SIG-M5 (cell line): ENCODE data around the gene RARRES2.

ENCODE experiments used
- DNase-seq: peaks from one replicate; lab custom pipeline; 2025; lab: John Stamatoyannopoulos, UW

Gene RARRES2

DNA sequence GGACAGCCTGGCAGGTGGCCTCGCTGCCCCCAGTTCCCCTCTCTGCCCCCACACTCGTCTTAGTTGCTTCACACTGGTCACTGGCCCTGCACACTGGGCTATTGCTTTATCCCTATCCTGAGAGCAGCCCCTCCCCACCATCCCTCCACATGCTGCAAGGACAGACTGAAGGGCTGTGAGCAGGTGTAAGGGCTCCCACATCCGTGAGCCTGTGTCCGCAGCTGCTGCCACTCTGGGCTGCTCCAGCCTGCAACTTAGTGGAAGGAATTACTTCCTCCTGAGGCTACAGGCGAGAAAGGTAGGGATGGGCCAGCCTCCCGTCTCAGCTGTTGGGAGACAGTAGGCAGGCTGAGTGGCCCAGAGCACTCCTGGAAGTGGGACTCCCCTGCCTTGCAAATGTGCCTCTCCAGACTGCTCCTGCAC lies 3.8 kb downstream of the RARRES2 start:
- DNase-seq = no peak

DNA sequence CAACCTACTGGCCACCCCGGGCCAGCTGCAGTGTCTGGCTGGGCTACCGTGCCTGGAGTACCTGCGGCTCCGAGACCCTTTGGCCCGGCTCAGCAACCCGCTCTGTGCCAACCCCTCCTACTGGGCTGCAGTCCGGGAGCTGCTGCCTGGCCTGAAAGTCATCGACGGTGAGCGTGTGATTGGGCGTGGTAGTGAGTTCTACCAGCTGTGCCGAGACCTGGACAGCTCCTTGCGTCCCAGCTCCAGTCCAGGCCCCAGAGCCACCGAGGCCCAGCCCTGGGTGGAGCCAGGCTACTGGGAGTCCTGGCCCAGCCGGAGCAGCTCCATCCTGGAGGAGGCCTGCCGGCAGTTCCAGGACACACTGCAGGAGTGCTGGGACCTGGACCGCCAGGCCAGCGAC lies 4.2 kb downstream of the RARRES2 start:
- DNase-seq = no peak

DNA sequence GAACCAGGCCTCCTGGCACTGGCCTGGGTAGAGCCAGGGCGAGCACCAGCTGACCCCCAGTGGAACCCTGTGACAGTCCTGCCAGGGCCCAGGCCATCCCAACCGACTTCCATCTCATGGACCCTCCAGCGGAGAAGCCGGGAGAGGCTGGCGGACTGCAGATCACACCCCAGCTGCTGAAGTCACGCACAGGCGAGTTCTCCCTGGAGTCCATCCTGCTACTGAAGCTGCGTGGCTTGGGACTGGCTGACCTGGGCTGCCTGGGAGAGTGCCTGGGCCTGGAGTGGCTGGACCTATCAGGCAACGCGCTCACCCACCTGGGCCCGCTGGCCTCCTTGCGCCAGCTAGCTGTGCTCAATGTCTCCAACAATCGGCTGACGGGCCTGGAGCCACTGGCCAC lies 4.7 kb downstream of the RARRES2 start:
- no peak for DNase-seq

DNA sequence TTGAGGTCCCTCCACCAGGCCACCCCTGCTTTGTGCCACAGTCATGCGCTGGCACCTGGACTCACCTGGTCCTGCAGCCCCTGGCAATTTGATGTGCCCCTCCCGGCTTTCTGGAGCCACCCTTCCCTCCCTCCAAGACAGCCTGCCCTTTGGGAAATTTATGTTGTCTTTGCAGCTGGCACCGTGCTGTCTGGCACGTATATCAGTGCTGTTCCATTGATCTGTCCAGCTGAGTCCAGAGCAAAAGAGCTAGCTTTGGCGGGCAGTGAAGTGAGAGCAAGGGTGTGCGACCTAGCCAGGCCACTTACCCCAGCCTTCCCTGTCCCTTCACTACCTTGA lies 5.7 kb downstream of the RARRES2 start:
- no peak for DNase-seq

DNA sequence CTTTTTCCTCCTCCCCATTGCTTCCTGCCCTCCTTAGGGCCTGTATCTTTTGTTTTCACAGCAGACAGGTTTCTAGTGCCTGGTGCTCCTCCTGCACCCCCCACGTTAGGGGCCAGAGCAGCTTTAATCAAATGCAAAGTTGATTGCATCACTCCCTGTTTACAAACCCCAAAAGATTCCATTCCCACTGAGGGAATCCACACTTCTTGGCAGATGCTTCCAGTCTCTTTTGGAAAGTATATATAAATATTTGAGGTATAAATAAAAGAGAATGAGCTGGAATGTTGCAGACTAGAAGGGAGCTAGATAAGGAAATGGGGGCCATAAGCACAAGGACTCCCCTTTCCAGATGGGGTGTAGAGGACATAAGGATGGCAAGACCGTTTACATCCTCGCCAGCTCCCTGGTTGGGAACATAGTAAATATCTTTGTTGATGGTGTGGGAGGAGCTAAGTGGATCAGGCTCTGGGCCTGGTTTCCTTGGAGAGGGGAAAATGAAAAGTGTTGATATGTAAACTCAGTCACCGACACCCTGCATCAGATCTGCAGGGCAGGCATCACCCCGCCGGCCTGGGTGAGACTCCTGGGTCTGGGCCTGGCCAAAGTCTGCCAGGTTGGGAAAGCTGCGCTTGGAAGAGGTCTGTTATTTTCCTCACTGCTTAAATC lies 6.2 kb downstream of the RARRES2 start:
- no peak for DNase-seq

DNA sequence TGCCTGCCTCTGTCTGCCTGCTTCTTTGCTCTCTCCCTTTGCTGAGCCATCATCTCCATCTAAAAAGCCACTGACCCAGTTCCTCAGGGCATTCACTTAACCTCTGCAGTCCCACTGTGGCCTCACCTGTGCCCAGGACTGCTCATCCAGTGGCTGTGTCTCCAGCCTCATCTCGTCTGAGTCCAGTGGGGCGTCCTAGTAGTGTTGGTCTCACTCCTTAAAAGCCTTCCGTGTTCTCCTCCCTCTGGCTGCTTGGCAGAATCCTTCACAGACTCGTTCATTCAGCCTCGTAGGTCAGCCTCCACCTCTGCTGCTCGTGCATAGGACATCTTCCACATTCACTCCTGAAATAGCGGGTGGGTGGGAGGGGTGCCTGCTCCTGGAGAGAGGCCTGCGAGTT lies 7.3 kb downstream of the RARRES2 start:
- no peak for DNase-seq

DNA sequence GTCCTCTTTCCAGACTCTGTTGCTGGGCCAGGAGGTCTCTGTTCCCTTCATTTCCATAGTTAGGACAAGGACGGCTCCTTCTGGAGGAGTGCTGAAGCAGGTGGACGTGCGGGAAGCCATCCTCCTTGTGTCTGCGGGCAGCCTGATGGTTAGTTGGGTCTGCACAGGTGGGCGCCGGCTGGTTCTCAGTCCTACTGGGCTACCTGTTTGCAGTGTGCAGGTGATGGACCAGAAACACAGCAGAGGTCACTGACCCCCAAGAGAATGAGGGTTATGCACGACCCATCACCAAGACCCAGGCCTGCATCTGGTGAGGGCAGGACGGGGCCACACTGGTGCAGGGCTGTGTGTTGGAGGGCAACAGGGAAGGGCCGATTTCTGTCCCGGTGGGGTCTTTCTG lies 7.8 kb downstream of the RARRES2 start:
- no peak for DNase-seq

DNA sequence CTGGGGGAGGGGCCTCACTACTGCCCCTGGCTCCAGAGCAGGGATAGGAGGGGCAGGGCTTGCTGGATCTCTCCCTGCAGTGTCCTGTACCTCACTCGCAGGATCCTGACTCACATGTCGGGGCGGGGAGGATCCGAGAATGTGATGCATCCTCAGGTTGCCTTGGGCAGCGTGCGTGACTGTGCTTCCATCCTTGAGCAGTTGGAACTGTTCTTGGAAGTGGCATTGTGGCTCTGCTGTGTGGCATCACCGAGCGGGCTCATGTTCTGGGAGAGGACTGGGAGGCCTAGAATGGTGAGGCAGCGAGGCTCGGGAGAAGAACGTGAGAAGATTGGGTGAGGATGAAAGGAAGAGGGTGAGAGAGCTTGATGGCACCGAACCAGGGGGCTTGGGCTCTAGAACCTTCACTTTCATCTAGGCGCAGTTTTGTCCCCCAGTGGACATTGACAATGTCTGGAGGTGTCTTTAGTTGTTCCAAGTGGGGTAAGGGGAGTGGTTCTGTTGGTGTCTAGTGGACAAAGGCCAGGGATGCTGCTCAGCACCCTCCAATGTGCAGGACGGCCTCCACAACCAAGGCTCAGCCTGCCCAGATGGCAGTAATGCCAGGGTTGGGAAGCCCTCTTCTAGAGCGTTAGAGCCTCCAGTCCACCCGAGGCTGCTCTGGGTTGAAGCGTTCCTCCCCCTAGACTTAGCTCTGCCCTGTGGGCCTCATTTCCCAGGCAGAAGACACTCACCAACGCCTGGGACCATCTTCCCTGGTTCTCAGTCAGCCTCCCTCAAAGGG lies 8.4 kb downstream of the RARRES2 start:
- DNase-seq = no peak

DNA sequence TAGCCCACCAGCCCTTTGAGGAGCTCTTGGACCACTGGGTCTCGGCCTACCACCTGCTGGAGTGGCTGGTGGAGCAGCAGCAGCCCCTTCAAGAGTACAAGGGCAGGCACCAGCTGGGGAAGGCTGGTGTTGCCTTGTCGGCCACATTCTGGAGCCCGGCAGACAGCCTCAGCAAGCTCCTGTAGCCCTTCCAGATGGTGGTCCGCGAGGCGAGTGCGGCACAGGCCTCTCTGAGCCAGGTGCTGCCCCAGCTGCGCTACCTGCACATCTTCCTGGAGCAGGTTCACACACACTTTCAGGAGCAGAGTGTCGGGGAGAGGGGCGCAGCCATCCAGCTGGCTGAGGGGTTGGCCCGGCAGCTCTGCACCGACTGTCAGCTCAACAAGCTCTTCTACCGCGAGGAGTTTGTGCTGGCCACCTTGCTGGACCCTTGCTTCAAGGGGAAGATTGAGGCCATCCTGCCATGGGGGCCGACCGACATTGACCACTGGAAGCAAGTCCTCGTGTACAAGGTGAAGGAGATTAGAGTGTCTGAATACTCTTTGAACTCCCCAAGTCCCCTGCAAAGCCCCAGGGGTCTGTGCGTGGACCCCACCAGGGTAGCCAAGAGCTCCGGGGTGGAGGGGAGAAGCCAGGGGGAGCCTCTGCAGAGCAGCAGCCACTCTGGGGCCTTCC lies 11.1 kb downstream of the RARRES2 start:
- no peak for DNase-seq

DNA sequence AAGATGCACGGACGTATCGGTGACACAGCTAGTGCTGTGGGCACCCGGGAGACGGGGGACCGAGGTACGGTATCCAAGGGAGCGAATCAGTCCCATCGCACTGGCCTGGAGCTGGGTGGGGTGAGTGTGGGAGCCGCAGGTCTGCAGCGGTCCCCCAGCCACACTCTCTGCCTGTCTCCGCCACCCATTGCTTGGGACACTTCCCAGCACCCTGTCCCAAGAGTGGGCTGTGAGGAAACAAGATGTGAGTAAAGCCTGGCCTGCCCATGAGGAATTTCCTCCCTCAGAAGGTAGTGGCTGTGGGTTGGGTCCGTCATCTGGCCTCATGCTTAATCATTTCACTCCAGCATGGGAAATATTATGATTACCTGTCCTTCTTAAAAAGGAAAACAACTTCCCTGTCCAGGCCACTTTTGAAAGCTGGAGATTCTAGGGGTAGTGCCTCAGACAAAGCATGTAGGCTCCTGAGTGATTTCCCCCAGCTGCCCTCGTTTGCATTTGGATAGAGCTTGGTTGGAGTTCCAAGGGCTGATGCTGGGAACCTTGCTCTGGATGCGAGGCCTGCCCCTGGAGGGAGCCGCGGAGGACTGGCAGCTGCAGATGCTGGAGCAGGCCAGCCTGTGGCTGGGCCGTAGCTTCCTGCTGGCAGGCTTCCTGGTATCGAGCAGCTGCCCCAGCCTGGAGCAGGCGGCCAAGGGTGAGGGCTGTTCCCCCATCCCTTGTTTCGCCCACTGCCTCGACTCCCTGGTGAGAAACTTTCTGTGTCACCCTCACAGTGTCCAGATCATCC lies 11.9 kb downstream of the RARRES2 start:
- DNase-seq = no peak

DNA sequence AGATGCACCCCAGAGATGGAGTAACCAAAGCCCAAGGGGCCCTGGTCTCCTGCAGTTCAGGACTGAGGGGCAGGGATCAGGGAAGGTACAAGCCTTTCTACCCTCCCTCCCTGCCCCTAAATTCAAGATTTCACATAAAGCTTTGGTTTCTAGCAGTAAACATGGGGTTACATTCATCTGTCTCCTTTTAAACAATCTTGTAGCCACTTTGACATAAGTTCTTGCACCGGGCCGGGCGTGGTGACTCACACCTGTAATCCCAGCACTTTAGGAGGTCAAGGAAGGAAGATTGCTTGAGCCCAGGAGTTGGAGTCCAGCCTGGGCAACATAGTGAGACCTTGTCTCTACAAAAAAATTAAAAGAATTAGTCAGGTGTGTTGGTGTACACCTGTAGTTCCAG lies 14.1 kb downstream of the RARRES2 start:
- no peak for DNase-seq

DNA sequence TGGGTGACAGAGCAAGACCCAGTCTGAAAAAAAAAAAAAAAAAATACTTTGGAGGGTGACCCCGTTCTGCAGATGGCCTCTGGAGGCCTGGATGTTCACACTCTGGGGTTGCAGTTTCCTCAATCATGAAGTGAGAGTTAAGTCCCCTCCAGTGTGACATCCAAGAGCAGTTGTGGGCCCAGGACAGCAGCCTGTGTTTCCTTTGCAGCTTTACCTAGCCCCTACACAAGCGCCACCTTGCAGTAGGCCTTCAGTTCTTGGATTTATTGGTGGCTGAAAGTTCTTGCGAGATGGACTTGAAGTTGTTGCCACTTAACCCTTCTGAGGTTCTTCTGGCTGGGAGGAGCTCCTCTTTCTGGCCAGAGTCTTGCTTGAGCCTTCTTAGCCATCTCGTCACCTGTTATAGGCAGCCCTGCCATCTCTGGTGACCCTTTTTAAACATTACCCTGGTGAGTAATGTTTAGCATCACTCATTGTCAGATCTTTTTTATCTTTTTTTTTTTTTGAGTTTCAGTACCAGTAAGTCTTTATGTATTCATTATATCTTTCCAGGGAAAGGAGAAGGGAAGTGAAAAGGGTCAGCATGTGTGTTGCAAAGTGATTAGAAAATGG lies 14.7 kb downstream of the RARRES2 start:
- no peak for DNase-seq

DNA sequence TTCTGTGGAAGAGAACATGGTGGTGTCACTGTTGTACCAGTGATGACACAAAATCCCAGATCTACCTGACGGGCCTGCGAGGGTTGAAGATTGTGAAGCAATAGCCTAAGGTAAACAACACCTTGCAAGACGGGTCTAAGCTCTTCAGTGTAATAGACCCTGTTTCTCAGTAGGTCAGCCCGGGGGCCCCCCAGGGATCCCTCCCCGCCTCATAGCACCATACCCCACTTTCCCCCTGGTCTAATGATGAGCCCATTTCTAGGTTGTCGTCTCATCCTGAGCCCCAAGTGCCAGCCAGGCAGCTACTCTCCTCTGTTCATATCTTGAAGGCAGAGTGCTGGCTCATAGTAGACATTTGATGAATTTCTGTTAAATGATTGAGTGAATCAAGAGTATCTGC lies 15.5 kb downstream of the RARRES2 start:
- no peak for DNase-seq

DNA sequence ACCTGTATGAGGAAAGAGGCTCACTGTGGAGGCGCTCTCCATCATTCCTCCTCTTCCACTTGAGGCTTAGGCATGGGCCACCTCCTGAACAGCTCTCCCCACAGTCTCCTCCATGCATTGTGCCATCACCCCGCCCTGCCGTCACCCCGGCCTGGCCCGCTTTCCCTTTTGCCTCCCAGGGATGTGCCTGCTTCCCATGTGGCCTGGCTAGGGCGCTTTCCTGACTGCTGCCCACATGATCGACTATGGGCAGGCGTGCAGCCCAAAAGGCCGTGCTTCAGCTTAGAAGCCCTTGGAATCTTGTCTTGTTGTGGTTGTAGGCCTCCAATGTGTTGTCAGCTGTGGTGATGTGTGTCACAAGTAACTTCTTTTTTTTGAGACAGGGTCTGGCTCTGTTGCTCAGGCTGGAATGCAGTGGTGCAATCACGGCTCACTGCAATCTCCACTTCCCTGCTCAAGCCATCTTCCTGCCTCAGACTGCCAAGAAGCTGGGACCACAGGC lies 16.3 kb downstream of the RARRES2 start:
- DNase-seq = no peak

DNA sequence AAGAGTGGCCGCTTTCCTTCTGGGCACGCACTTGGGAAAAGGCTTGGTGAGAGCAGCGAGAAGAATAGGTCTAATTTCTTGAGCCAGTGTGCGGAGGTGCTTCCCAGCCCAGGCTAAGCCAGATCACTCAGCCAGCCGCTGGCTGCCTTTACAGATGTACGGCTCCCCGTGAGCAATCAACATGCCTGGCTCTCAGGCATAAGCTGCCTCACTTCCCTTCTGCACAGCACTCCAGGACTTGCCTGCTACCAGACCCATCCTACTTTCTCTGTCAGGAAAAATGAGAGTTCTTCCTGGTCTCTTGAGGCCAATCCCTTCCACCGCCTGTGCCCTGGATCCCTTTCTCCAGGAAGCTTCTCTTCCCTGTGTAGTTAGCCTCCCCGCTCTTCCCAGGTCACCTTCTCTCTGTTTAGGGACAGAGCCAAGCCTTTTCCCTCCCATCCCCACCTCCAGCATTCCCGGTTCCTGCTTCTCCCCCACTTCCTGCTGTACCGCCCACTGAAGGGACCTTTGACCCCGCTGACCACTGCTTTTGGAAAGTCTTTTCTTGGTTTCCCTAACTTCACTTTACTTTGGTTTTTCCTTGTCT lies 17.0 kb downstream of the RARRES2 start:
- no peak for DNase-seq

DNA sequence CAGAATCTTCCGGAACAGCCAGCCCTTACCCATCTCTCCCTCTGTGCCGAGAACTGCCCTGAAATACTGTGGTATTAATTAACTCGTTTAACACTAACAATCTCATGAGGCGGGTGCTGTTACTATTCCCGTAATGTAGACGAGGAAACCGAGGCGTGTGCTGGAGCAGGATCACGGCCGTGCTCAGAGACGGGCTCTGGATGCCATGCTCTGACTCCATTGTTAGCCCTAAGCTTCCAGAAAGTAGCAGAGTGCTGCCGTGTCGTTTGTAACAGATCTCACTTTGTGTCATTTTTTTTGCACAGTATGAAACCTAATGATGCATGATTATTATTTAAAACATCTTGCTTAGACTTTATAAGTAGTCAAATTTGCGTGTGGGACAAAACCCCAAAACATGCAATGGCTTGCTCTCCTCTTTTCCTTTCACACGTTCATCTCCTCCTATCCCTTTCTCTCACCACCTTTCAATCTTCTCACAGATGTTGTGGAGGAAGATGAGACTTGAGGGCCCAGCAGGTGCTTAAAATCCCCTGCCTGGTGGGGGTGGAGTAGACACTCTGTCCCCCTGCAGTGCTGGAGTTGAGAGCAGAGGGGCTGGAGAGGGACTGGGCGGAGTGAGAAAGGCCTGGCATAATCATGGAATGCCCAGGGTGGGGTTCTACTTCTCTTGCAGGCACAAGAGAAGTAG lies 17.6 kb downstream of the RARRES2 start:
- DNase-seq = no peak

DNA sequence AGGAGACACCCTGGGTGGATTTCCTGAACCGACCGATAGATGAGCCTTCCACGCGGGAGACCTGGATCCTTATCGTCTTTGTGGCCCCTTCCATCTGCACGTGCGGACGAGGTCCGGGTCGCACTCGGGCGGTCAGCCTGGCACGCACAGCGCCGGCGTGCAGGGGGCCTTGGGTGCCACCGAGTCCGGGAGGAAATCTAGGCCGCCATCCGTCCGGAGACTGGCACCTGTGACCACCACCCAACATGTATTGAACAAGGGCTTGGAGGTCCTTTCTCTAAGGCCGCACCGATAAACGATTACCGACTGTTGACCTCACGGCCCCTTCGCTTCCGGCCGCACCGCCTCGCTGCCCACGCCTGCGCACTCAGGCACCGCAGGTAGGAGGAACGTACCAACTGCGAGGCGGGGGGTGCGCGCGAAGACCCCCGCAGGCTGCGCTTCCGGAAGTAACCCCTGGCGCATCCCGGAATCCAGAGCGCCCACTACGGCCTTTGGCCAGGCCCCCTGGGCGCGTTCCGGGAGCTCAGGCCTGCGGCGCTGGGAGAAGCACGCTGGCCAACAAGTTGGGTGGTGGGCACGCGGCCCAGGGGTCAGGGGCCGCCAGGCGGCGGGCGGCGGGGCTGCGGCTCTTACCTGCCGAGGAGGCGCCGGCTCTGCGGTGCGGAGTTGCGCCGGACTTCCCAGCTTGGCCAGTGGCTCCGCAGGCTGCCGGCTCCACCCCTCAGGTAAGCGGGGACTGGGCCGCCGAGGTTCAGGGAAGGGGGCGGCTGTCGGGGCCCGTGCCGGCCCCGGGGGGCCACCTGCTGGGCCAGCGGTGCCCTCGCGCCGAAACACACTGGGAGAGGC lies 18.4 kb downstream of the RARRES2 start, which contains the start of the genes ACTR3C and LRRC61:
Gene ACTR3C (minus strand): TSS at position 713 of the 849 bp plus-strand sequence. CDS start 28,249 bp downstream, outside the sequence.
Gene LRRC61 (plus strand): TSS at position 523 of the 849 bp plus-strand sequence. CDS start 13,507 bp downstream, outside the sequence.
- no peak for DNase-seq

DNA sequence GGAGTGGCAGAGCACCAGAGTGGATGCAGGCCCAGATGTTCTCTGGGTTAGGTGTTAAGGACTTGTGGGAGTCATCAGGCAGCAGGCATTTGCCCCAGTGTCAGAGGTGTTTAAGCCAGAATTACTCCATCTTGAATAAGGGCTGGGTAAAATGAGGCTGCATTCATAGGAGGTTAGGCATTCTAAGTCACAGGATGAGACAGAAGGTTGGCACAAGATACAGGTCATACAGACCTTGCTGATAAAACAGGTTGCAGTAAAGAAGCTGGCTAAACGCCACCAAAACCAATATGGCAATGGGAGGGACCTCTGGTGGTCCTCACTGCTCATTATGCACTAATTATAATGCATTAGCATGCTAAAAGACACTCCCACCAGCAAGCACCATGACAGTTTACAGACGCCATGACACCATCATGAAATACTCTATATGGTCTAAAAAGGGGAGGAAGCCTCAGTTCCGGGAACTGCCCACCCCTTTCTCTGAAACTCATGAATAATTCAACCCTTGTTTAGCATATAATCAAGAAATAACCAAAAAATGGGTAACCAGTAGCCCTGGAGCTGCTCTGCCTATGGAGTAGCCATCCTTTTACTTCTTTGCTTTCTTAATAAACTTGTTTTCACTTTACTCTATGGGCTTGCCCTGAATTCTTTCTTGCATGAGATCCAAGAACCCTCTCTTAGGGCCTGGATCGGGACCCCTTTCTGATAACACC lies 19.2 kb downstream of the RARRES2 start:
- DNase-seq = no peak

DNA sequence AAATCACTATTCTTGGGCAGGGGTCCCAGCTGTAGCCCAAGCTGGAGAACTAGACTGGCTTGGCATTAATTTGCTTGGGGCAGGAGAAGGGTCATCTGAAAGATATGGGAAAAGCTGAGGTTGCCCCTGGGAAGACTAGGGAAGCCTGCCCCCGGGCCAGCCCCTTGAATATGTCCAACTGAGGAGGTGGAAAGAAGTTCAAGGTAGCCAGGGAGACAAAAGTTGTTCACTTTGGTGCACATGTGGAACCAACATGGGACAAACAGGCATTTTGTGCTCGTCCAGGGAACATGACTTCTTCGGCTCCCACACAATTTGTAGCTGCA lies 19.7 kb downstream of the RARRES2 start:
- no peak for DNase-seq
